Fibroblast of lung (primary cell): ENCODE results near the gene CAMK1G.

Experiments used
- CTCF ChIP-seq, 2 donors: IDR thresholded peaks in 1 of 2; conservative IDR thresholded peaks in 1 of 2; 1 replicate in 1 of 2; 2 replicates in 1 of 2; pipeline ENCODE4 v1.5.1; 2011 to 2012; ENCODE audit warnings: low read length in 2 of 2, control low read depth in 1 of 2, inconsistent platforms in 1 of 2, low read depth in 1 of 2, mild to moderate bottlenecking in 1 of 2
- EZH2 ChIP-seq: IDR thresholded peaks from 2 replicates; pipeline ENCODE4 v1.5.1; 2012; ENCODE audit warnings: low read length, control low read depth, mild to moderate bottlenecking; ENCODE audit errors: missing control alignments

GRCh38 chr1:209554761-209555611 lies 28.5 kb upstream of the CAMK1G start:
- TF ChIP-seq CTCF (conservative IDR thresholded peaks at IDR 0.05 in 1 of 2, IDR thresholded peaks at IDR 0.05 in 1 of 2; ENCODE audit: low read depth in 1 of 2, low read length in 2 of 2) (no peak), EZH2 (no peak)
